Activated T-cell treated with anti-CD3 and anti-CD28 coated beads, Interleukin-2, amount 50 U/mL, for 4 hours (primary cell): Measurements from ENCODE around the gene PTPN6. TPM values are rescaled to one million over a fixed set of nuclear protein-coding genes. Genes with fewer than 3 reads are reported as not detected.

Experiments
- ATAC-seq, 2 donors: fragments of 200-7000 bp; cut with Tn5 transposase; one replicate each; pipeline ENCODE4 v1.10.0; 2021
- DNase-seq: peaks from one replicate; pipeline ENCODE4 v3.0.0-alpha.2; 2020
- H3K27me3 Mint-ChIP-seq: one replicate; pipeline ENCODE4 v1.8.0; 2021; ENCODE audit warnings: low read depth, mixed read lengths
- H3K36me3 Mint-ChIP-seq: one replicate; pipeline ENCODE4 v1.8.0; 2022; ENCODE audit warnings: mixed read lengths; ENCODE audit not compliant: insufficient read depth
- H3K4me1 Mint-ChIP-seq: one replicate; pipeline ENCODE4 v1.8.0; 2021; ENCODE audit warnings: low read depth, mixed read lengths
- H3K4me3 Mint-ChIP-seq: one replicate; pipeline ENCODE4 v1.8.0; 2021; ENCODE audit warnings: mild to moderate bottlenecking, moderate library complexity, mixed read lengths
- H3K9me3 Mint-ChIP-seq: one replicate; pipeline ENCODE4 v1.8.0; 2021; ENCODE audit warnings: mixed read lengths
- total RNA-seq, 3 donors: library from RNA; stranded (reverse); gene quantifications; one replicate each; pipeline ENCODE4 v1.2.1, GENCODE V29; 2021

PTPN6 gene
- total RNA-seq, 3 donors from 2014 or later, result 309 to 404 (median 401) TPM

DNA sequence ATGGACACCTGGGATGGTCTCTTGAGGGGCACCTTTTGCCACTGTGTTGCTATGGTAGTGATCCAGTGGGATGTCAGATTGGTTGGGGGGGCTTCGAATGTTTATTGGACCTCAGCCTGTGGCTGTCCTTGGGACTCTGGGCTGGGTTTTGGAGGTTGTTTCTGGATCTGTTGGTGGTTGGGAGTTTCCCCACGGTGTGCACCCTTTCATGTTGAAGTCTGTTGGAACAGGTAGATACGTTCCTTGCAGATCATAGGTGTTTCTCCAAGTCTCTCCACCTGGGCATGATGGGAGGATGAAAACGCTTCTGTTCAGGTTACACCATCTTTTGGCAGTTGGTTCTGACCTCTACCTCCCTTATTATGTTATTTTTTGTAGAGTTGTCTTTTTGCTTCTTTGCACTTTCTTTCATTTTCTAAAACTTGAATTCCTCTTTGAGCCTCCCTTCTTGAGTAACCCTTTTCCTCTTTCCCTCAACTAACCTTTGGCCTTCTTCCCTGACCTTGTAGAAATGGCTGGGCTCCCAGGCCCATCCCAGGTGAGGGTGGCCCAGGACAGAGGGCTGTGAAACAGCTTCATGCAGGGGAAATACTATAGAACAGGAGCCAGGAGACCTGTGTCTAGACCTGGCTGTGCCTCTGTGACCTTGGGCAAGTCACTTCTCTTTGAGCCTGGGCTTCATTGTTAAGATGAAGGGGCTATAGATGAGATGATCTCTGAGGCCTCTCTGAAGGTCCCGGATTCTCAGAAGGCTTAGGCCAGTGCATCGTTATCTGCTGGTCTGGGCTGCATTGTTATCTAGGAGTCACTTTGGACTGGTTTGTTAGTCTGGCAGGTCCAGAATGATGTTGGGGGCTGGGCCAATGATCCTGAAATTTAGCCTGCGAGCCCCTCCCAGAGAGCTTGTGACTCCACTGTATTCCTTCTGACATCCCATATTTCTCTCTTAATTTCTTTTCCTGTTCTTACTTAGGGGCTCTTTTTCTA, 21.4 kb upstream of the PTPN6 start:
- no peak for ATAC-seq
- H3K4me3 Mint-ChIP-seq, result peak overlapping the region; percentile 85
- H3K9me3 Mint-ChIP-seq, result no peaks in the 10 kb centered on the region
- DNase-seq, result no peak
- H3K4me1 Mint-ChIP-seq, result peaks cover 58% of the 10 kb centered on the region
- H3K27me3 Mint-ChIP-seq, result no peaks in the 10 kb centered on the region
- peaks cover 11% of the 10 kb centered on the region for H3K36me3 Mint-ChIP-seq

DNA sequence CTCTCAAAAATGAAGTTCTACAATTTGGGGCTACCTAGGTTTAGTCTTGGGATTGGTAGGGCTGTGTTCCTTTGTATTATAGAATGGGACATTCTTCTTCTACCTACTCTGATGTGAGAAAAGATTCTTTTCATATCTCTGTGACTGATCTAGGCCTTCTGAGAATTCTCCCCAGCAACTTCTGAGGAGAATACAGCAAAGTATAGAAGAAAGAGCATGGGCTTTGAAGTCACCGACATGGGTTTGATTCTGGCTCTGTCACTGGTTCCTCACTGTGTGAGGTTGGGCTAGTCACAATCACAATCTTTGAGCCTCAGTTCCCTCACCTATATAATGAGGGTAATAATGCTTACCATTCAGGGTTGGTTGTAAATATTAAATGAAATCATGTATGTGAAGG, 18.4 kb upstream of the PTPN6 start:
- Mint-ChIP-seq H3K27me3 (no peaks in the 10 kb centered on the region), H3K36me3 (peaks cover 21% of the 10 kb centered on the region), H3K4me1 (peaks cover 63% of the 10 kb centered on the region), H3K4me3 (no peak overlapping the region), H3K9me3 (no peaks in the 10 kb centered on the region)
- ATAC-seq, result no peak
- DNase-seq, result no peak

DNA sequence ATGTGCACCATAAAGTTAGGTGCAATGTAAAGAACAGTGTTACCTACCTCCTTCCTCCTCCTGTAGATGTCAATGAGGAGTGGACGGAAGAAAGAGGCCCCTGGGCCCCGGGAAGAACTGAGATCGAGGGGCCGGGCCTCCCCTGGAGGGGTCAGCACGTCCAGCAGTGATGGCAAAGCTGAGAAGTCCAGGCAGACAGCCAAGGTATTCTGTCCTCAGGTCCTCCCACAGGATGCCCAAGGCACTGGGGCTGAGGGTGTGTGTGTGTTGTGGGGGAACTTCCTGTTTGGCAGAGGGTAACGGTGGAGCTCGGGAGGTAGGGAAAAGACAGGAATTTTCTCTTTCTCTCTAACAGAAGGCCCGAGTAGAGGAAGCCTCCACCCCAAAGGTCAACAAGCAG, 17.0 kb upstream of the PTPN6 start:
- Mint-ChIP-seq H3K4me1 (peaks cover 61% of the 10 kb centered on the region), H3K4me3 (no peak overlapping the region), H3K9me3 (no peaks in the 10 kb centered on the region), H3K36me3 (peaks cover 23% of the 10 kb centered on the region), H3K27me3 (no peaks in the 10 kb centered on the region)
- ATAC-seq (no peak), DNase-seq (no peak)

DNA sequence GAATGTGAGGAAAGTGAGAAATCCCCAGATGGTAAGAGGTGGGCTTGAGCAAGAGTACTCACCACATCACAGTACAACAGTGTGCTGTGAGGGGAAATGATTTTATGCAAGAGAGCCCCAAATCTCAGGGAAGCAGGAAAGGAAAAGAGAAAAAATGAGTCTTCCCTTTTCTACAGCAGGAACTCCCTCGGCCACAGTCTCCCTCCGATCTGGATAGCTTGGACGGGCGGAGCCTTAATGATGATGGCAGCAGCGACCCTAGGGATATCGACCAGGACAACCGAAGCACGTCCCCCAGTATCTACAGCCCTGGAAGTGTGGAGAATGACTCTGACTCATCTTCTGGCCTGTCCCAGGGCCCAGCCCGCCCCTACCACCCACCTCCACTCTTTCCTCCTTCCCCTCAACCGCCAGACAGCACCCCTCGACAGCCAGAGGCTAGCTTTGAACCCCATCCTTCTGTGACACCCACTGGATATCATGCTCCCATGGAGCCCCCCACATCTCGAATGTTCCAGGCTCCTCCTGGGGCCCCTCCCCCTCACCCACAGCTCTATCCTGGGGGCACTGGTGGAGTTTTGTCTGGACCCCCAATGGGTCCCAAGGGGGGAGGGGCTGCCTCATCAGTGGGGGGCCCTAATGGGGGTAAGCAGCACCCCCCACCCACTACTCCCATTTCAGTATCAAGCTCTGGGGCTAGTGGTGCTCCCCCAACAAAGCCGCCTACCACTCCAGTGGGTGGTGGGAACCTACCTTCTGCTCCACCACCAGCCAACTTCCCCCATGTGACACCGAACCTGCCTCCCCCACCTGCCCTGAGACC, 15.6 kb upstream of the PTPN6 start:
- Mint-ChIP-seq H3K36me3 (peaks cover 25% of the 10 kb centered on the region), H3K4me3 (peak overlapping the region; percentile 87), H3K9me3 (no peaks in the 10 kb centered on the region), H3K27me3 (no peaks in the 10 kb centered on the region), H3K4me1 (peaks cover 56% of the 10 kb centered on the region)
- ATAC-seq (no peak), DNase-seq (no peak)

DNA sequence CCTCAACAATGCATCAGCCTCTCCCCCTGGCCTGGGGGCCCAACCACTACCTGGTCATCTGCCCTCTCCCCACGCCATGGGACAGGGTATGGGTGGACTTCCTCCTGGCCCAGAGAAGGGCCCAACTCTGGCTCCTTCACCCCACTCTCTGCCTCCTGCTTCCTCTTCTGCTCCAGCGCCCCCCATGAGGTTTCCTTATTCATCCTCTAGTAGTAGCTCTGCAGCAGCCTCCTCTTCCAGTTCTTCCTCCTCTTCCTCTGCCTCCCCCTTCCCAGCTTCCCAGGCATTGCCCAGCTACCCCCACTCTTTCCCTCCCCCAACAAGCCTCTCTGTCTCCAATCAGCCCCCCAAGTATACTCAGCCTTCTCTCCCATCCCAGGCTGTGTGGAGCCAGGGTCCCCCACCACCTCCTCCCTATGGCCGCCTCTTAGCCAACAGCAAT, 14.9 kb upstream of the PTPN6 start:
- Mint-ChIP-seq H3K27me3 (no peaks in the 10 kb centered on the region), H3K4me3 (peak overlapping the region; percentile 87), H3K4me1 (peaks cover 51% of the 10 kb centered on the region), H3K9me3 (no peaks in the 10 kb centered on the region), H3K36me3 (peaks cover 25% of the 10 kb centered on the region)
- ATAC-seq (no peak), DNase-seq (no peak)

DNA sequence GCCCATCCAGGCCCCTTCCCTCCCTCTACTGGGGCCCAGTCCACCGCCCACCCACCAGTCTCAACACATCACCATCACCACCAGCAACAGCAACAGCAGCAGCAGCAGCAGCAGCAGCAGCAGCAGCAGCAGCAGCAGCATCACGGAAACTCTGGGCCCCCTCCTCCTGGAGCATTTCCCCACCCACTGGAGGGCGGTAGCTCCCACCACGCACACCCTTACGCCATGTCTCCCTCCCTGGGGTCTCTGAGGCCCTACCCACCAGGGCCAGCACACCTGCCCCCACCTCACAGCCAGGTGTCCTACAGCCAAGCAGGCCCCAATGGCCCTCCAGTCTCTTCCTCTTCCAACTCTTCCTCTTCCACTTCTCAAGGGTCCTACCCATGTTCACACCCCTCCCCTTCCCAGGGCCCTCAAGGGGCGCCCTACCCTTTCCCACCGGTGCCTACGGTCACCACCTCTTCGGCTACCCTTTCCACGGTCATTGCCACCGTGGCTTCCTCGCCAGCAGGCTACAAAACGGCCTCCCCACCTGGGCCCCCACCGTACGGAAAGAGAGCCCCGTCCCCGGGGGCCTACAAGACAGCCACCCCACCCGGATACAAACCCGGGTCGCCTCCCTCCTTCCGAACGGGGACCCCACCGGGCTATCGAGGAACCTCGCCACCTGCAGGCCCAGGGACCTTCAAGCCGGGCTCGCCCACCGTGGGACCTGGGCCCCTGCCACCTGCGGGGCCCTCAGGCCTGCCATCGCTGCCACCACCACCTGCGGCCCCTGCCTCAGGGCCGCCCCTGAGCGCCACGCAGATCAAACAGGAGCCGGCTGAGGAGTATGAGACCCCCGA, 14.3 kb upstream of the PTPN6 start:
- Mint-ChIP-seq H3K27me3 (no peaks in the 10 kb centered on the region), H3K36me3 (peaks cover 25% of the 10 kb centered on the region), H3K4me1 (peaks cover 51% of the 10 kb centered on the region), H3K9me3 (no peaks in the 10 kb centered on the region), H3K4me3 (peak overlapping the region; percentile 87)
- peak; percentile 69 for DNase-seq
- ATAC-seq, result peak; percentile 37

DNA sequence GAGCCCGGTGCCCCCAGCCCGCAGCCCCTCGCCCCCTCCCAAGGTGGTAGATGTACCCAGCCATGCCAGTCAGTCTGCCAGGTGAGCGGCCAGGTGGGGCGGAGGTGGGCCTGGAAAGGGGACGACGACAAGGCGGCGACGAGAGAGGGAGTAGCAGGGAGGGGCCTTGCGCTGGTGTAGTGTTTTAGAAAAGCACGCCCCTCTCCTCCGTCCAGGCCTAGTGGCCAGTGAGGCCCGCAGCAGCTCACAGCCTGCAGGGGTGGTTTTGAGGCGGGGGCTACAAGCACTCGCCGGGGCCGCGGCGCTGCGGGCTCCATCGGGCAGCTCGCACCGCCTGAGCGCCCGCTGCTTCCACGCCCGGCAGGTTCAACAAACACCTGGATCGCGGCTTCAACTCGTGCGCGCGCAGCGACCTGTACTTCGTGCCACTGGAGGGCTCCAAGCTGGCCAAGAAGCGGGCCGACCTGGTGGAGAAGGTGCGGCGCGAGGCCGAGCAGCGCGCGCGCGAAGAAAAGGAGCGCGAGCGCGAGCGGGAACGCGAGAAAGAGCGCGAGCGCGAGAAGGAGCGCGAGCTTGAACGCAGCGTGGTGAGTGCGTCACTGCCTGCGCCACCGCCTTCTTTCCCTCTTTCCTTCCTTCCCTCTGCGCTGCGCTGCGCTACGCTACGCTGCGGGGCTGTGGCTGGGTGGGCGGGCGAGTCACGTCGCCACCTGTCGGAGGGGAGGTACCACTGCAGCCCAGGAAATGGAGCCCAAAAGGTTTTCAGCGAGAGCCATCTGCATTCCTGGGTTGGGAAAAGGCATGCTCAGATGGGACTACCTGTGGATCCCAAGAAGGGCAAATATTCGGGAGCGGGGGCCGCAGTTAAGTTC, 13.4 kb upstream of the PTPN6 start:
- ATAC-seq, result peak; percentile 92
- H3K36me3 Mint-ChIP-seq, result peaks cover 25% of the 10 kb centered on the region
- no peaks in the 10 kb centered on the region for H3K27me3 Mint-ChIP-seq

DNA sequence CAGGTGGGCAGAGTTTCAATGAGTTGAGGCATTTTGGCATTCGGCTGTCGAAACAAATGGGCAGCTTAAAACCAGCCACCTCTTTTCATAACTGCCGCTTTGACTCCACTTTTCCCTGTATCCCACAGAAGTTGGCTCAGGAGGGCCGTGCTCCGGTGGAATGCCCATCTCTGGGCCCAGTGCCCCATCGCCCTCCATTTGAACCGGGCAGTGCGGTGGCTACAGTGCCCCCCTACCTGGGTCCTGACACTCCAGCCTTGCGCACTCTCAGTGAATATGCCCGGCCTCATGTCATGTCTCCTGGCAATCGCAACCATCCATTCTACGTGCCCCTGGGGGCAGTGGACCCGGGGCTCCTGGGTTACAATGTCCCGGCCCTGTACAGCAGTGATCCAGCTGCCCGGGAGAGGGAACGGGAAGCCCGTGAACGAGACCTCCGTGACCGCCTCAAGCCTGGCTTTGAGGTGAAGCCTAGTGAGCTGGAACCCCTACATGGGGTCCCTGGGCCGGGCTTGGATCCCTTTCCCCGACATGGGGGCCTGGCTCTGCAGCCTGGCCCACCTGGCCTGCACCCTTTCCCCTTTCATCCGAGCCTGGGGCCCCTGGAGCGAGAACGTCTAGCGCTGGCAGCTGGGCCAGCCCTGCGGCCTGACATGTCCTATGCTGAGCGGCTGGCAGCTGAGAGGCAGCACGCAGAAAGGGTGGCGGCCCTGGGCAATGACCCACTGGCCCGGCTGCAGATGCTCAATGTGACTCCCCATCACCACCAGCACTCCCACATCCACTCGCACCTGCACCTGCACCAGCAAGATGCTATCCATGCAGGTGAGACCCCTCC, 12.6 kb upstream of the PTPN6 start:
- Mint-ChIP-seq H3K27me3 (no peaks in the 10 kb centered on the region), H3K36me3 (peaks cover 23% of the 10 kb centered on the region), H3K4me3 (peak overlapping the region; percentile 87), H3K9me3 (no peaks in the 10 kb centered on the region), H3K4me1 (peaks cover 52% of the 10 kb centered on the region)
- ATAC-seq (no peak), DNase-seq (no peak)

More for the DNA sequence above, 13.4 kb upstream of the PTPN6 start:
- peaks cover 49% of the 10 kb centered on the region for H3K4me1 Mint-ChIP-seq
- H3K9me3 Mint-ChIP-seq, result no peaks in the 10 kb centered on the region
- peak overlapping the region; percentile 87 for H3K4me3 Mint-ChIP-seq
- DNase-seq, result peak; percentile 91

DNA sequence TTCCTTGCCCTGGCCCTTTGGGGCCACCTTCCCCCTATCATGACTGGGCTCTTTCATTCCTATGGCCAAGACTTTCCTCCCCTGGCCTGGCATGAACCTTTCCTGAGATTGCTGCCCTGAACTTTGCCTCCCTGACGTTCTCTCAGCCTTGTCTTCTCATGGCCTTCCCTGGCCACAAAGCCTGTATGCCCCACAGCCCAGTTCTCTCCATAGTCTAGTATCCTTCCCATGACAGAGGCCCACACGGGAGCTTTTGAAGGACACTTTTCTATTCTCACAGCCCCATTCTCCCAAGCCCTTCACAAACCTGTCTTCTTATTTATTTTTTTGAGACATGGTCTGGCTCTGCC, 12.0 kb upstream of the PTPN6 start:
- Mint-ChIP-seq H3K4me3 (peak overlapping the region; percentile 40), H3K36me3 (peaks cover 18% of the 10 kb centered on the region), H3K27me3 (no peaks in the 10 kb centered on the region), H3K4me1 (peaks cover 48% of the 10 kb centered on the region), H3K9me3 (no peaks in the 10 kb centered on the region)
- ATAC-seq, result no peak
- no peak for DNase-seq

DNA sequence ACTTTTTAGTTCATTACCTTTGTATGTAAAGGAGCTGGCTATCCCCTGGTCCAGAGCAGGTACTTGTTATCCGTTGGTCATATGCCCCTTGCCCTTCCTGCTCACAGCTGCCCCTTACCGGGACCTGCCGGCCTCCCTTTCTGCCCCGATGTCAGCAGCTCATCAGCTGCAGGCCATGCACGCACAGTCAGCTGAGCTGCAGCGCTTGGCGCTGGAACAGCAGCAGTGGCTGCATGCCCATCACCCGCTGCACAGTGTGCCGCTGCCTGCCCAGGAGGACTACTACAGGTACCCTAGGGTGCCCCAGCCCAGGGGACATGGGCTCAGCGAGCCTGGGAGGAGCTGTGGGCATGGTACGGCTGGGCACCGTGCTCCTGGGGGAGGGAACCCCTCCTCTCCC, 9.9 kb upstream of the PTPN6 start:
- no peak overlapping the region for H3K4me3 Mint-ChIP-seq
- ATAC-seq (no peak), DNase-seq (no peak)
- no peaks in the 10 kb centered on the region for H3K27me3 Mint-ChIP-seq
- peaks cover 55% of the 10 kb centered on the region for H3K4me1 Mint-ChIP-seq
- H3K9me3 Mint-ChIP-seq, result no peaks in the 10 kb centered on the region
- peaks cover 4% of the 10 kb centered on the region for H3K36me3 Mint-ChIP-seq

DNA sequence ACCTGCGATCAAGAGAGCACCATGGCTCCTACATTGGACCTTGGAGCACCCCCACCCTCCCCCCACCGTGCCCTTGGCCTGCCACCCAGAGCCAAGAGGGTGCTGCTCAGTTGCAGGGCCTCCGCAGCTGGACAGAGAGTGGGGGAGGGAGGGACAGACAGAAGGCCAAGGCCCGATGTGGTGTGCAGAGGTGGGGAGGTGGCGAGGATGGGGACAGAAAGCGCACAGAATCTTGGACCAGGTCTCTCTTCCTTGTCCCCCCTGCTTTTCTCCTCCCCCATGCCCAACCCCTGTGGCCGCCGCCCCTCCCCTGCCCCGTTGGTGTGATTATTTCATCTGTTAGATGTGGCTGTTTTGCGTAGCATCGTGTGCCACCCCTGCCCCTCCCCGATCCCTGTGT, 9.4 kb upstream of the PTPN6 start:
- ATAC-seq, result no peak

DNA sequence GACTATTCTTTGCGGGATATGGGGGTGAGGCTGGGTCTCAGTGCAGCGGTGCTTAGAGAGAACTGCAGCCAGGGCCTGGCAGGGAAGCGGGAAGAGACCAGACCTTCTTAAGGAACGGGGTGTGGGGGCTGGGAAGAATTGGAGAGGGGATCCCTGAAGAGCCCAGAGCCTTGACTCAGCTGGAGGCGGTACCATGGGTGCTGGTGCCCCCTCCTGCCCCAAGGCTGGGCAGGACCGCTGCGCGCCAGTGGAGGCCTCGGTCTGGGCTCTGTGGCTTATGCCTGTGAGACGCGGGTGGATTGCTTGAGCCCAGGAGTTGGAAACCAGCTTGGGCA, 8.9 kb upstream of the PTPN6 start:
- H3K4me1 Mint-ChIP-seq, result peaks cover 58% of the 10 kb centered on the region
- DNase-seq (no peak), ATAC-seq (no peak)
- peaks cover 4% of the 10 kb centered on the region for H3K36me3 Mint-ChIP-seq
- no peak overlapping the region for H3K4me3 Mint-ChIP-seq
- no peaks in the 10 kb centered on the region for H3K9me3 Mint-ChIP-seq
- no peaks in the 10 kb centered on the region for H3K27me3 Mint-ChIP-seq

More for the DNA sequence above, 9.4 kb upstream of the PTPN6 start:
- Mint-ChIP-seq H3K4me3 (no peak overlapping the region), H3K9me3 (no peaks in the 10 kb centered on the region), H3K4me1 (peaks cover 55% of the 10 kb centered on the region), H3K36me3 (peaks cover 4% of the 10 kb centered on the region), H3K27me3 (no peaks in the 10 kb centered on the region)
- DNase-seq, result no peak

DNA sequence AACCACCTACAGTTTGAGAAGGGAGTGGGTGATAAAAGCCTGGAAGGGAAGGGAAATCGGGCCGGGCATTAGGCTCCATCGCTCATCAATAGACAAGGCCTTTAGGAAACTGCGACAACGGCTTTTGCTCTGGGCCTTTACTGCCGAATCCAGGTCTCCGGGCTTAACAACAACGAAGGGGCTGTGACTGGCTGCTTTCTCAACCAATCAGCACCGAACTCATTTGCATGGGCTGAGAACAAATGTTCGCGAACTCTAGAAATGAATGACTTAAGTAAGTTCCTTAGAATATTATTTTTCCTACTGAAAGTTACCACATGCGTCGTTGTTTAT, 7.8 kb upstream of the PTPN6 start:
- Mint-ChIP-seq H3K9me3 (no peaks in the 10 kb centered on the region), H3K4me1 (peaks cover 66% of the 10 kb centered on the region), H3K4me3 (peak overlapping the region; percentile 94), H3K36me3 (peaks cover 2% of the 10 kb centered on the region), H3K27me3 (no peaks in the 10 kb centered on the region)
- ATAC-seq (peak; percentile 42 to 44), DNase-seq (peak; percentile 66)
